Left kidney (tissue), 2 donors: ENCODE measurements around the gene RRAS. TPM values are rescaled to one million over a fixed set of nuclear protein-coding genes. Genes with fewer than 3 reads are reported as not detected.
"Not testable (repeated sequence)": the region's sequence is repeated elsewhere in the genome, so short reads cannot be mapped to it uniquely, and the experiment has no call there.

Experiments
- DNase-seq: peaks from one replicate; pipeline ENCODE4 v3.0.0-alpha.2; 2013
- polyA plus RNA-seq: library from polyadenylated mRNA; unstranded; fragments of 120-200 nt; gene quantifications from one replicate; pipeline ENCODE4 v1.2.1, GENCODE V29; 2013; ENCODE audit not compliant: insufficient read length

The RRAS gene
- polyA plus RNA-seq, 1 donor = 16.2 TPM

GRCh38 chr19:49632576-49632975 lies 7.4 kb downstream of the RRAS start:
- DNase-seq = no peak

- DNase-seq = no peak
Measured at GRCh38 chr19:49631610-49632192, 8.2 kb downstream of the RRAS start.

- no peak for DNase-seq
Measured at GRCh38 chr19:49631014-49631588, 8.8 kb downstream of the RRAS start.

- no peak for DNase-seq
Measured at GRCh38 chr19:49629659-49630058, 10.3 kb downstream of the RRAS start.

GRCh38 chr19:49626226-49626625 lies 13.7 kb downstream of the RRAS start:
- DNase-seq = no peak

- DNase-seq = no peak
Measured at GRCh38 chr19:49624967-49625910, 14.7 kb downstream of the RRAS start.

- DNase-seq = not testable (repeated sequence)
Measured at GRCh38 chr19:49617860-49618259, 22.1 kb downstream of the RRAS start.

- DNase-seq = no peak
Measured at GRCh38 chr19:49616945-49617344, 23.0 kb downstream of the RRAS start.

- no peak for DNase-seq
Measured at GRCh38 chr19:49616532-49616931, 23.4 kb downstream of the RRAS start.

- DNase-seq = no peak
Measured at GRCh38 chr19:49615861-49616260, 24.1 kb downstream of the RRAS start.

GRCh38 chr19:49614096-49614833 lies 25.7 kb downstream of the RRAS start:
- DNase-seq = no peak

GRCh38 chr19:49613374-49613773 lies 26.6 kb downstream of the RRAS start:
- no peak for DNase-seq

- DNase-seq = no peak
Measured at GRCh38 chr19:49609499-49610092, 30.3 kb downstream of the RRAS start.

GRCh38 chr19:49605605-49606004 lies 34.3 kb downstream of the RRAS start:
- DNase-seq = no peak

GRCh38 chr19:49602806-49603205 lies 37.1 kb downstream of the RRAS start:
- DNase-seq = no peak

- DNase-seq = no peak
Measured at GRCh38 chr19:49601482-49602038, 38.4 kb downstream of the RRAS start.

GRCh38 chr19:49599378-49600295 lies 40.3 kb downstream of the RRAS start:
- DNase-seq = no peak

- no peak for DNase-seq
Measured at GRCh38 chr19:49597703-49597974, 42.3 kb downstream of the RRAS start.

- no peak for DNase-seq
Measured at GRCh38 chr19:49596954-49597702, 42.8 kb downstream of the RRAS start.

- DNase-seq = no peak
Measured at GRCh38 chr19:49596407-49596806, 43.5 kb downstream of the RRAS start.
